OCI-LY3 (cell line): ENCODE measurements around the gene C8B.

Experiments
- H2AFZ ChIP-seq: fragments of 200-600, 300-600 bp; shearing (Covaris generic); 2 replicates; pipeline ENCODE4 v1.6.0; 2014; ENCODE audit warnings: antibody characterized with exemption, low read depth, low read length
- H3K27ac ChIP-seq: fragments of 200-600, 300-600 bp; sonication (generic); 2 replicates; pipeline ENCODE4 v1.5.1; 2014; ENCODE audit warnings: mild to moderate bottlenecking, low read length, moderate library complexity, mixed read lengths
- H3K27me3 ChIP-seq: fragments of 200-600, 300-600 bp; sonication (generic); 2 replicates; pipeline ENCODE4 v1.6.1; 2014; ENCODE audit warnings: low read depth, low read length, mixed read lengths
- H3K36me3 ChIP-seq: fragments of 200-600, 300-600 bp; sonication (generic); replicated peaks from 2 replicates; pipeline ENCODE3; 2014; ENCODE audit warnings: low read depth, low read length, mixed read lengths
- H3K4me1 ChIP-seq: fragments of 300-600, 200-600 bp; sonication (generic); 2 replicates; pipeline ENCODE4 v1.6.1; 2014; ENCODE audit warnings: low read length, mixed read lengths
- H3K4me2 ChIP-seq: fragments of 200-600, 300-600 bp; sonication (generic); 2 replicates; pipeline ENCODE4 v1.6.1; 2014; ENCODE audit warnings: low read length, mixed read lengths
- H3K4me3 ChIP-seq: fragments of 300-600, 200-600 bp; sonication (generic); 2 replicates; pipeline ENCODE4 v1.5.1; 2014; ENCODE audit warnings: antibody characterized with exemption, mild to moderate bottlenecking, low read length, moderate library complexity
- H3K79me2 ChIP-seq: fragments of 300-600, 200-600 bp; shearing (Covaris generic); 2 replicates; pipeline ENCODE4 v1.6.1; 2014; ENCODE audit warnings: mild to moderate bottlenecking, low read length, mixed read lengths
- H3K9ac ChIP-seq: fragments of 300-600, 200-600 bp; shearing (Covaris generic); 2 replicates; pipeline ENCODE4 v1.6.0; 2014; ENCODE audit warnings: mild to moderate bottlenecking, low read length, moderate library complexity
- H3K9me3 ChIP-seq: fragments of 200-600, 300-600 bp; shearing (Covaris generic); 2 replicates; pipeline ENCODE4 v1.6.1; 2014; ENCODE audit warnings: low read length, mixed read lengths; ENCODE audit not compliant: insufficient read depth
- H4K20me1 ChIP-seq: fragments of 200-600, 300-600 bp; sonication (generic); 2 replicates; pipeline ENCODE4 v1.6.1; 2016; ENCODE audit warnings: low read length, mixed read lengths; ENCODE audit not compliant: insufficient read depth
- CTCF ChIP-seq: fragments of 200-600, 300-600 bp; sonication (generic); IDR thresholded peaks from 2 replicates; pipeline ENCODE4 v1.5.1; 2014; ENCODE audit warnings: antibody characterized with exemption, low read length, low read depth
- EZH2phosphoT487 ChIP-seq: fragments of 200-600 bp; shearing (Covaris generic); IDR thresholded peaks from 2 replicates; pipeline ENCODE4 v1.6.1; 2018; ENCODE audit warnings: antibody characterized with exemption, mixed run types, low read depth

Gene C8B

GRCh38 chr1:56957931-56958330 is 7.9 kb downstream of the C8B start:
- no peaks in the 10 kb centered on the region for H3K9me3 ChIP-seq
- no peak overlapping the region for H3K9ac ChIP-seq
- no peaks in the 10 kb centered on the region for H3K36me3 ChIP-seq
- no peaks in the 10 kb centered on the region for H3K4me1 ChIP-seq
- no peak overlapping the region for H2AFZ ChIP-seq
- H3K4me2 ChIP-seq: no peak overlapping the region
- H3K4me3 ChIP-seq: no peak overlapping the region
- no peak for TF ChIP-seq EZH2phosphoT487
- no peak for TF ChIP-seq CTCF
- H3K27ac ChIP-seq: no peak overlapping the region
- no peaks in the 10 kb centered on the region for H3K79me2 ChIP-seq
- no peaks in the 10 kb centered on the region for H4K20me1 ChIP-seq
- H3K27me3 ChIP-seq: no peaks in the 10 kb centered on the region

GRCh38 chr1:56954664-56955063 is 11.2 kb downstream of the C8B start:
- Histone ChIP-seq H3K36me3 (no peaks in the 10 kb centered on the region), H3K27ac (no peak overlapping the region), H3K27me3 (no peaks in the 10 kb centered on the region), H2AFZ (no peak overlapping the region), H3K4me2 (no peak overlapping the region), H4K20me1 (no peaks in the 10 kb centered on the region), H3K9ac (no peak overlapping the region), H3K4me3 (no peak overlapping the region), H3K79me2 (no peaks in the 10 kb centered on the region), H3K4me1 (no peaks in the 10 kb centered on the region), H3K9me3 (no peaks in the 10 kb centered on the region)
- TF ChIP-seq CTCF (no peak), EZH2phosphoT487 (no peak)

- H3K27me3 ChIP-seq: no peaks in the 10 kb centered on the region
- H3K36me3 ChIP-seq: no peaks in the 10 kb centered on the region
- H3K79me2 ChIP-seq: no peaks in the 10 kb centered on the region
- H3K4me3 ChIP-seq: no peak overlapping the region
- peaks cover 2% of the 10 kb centered on the region; the same call in 1 of the 2 replicates for H3K4me1 ChIP-seq
- H3K9ac ChIP-seq: no peak overlapping the region
- no peak overlapping the region for H2AFZ ChIP-seq
- H4K20me1 ChIP-seq: no peaks in the 10 kb centered on the region
- H3K4me2 ChIP-seq: no peak overlapping the region
- no peak overlapping the region for H3K27ac ChIP-seq
- H3K9me3 ChIP-seq: no peaks in the 10 kb centered on the region
- no peak for TF ChIP-seq CTCF
- TF ChIP-seq EZH2phosphoT487: no peak
These were observed 12.4 kb downstream of the C8B start for GRCh38 chr1:56953386-56953785.

- peaks cover 8% of the 10 kb centered on the region; the same call in 1 of the 2 replicates for H3K4me1 ChIP-seq
- no peak overlapping the region for H3K27ac ChIP-seq
- no peaks in the 10 kb centered on the region for H3K79me2 ChIP-seq
- H3K9ac ChIP-seq: no peak overlapping the region
- H3K36me3 ChIP-seq: no peaks in the 10 kb centered on the region
- no peak overlapping the region for H2AFZ ChIP-seq
- no peaks in the 10 kb centered on the region for H4K20me1 ChIP-seq
- TF ChIP-seq EZH2phosphoT487: no peak
- no peak for TF ChIP-seq CTCF
- no peaks in the 10 kb centered on the region for H3K9me3 ChIP-seq
- no peaks in the 10 kb centered on the region for H3K27me3 ChIP-seq
- H3K4me3 ChIP-seq: no peak overlapping the region
- H3K4me2 ChIP-seq: no peak overlapping the region
These were observed 13.3 kb downstream of the C8B start for GRCh38 chr1:56952501-56952900.
